T47D (cell line): ENCODE measurements around the gene TOPORS.
A peak's percentile ranks its signal among the peaks of the same experiment; 100 is the strongest.
"Not testable (repeated sequence)": the region's sequence is repeated elsewhere in the genome, so short reads cannot be mapped to it uniquely, and the experiment has no call there.

Source experiments
- DNase-seq, 2 experiments: peaks; one replicate each; pipeline versions ENCODE4 v3.0.0 to v3.0.0-alpha.2; 2011 to 2012; ENCODE audit warnings: low read depth in 1 of 2, low spot score in 1 of 2
- JUND ChIP-seq: IDR thresholded peaks from 2 replicates; pipeline ENCODE4 v1.6.1; 2012; ENCODE audit warnings: low read depth
- in situ Hi-C: cut with HindIII; loops from 2 replicates; pipeline ENCODE4 v1.10.0; 2016; ENCODE audit warnings: low sequenced_read_pairs, low pct_unique_long_range_greater_than_20kb

The TOPORS gene

GRCh38 chr9:32552172-32552872 is at the start of gene TOPORS, which contains the start of gene SMIM27:
TSS of gene TOPORS (minus strand) at chr9:32552586. CDS start at chr9:32552436, 150 bp downstream.
TSS of gene SMIM27 (plus strand) at chr9:32552327. CDS start at chr9:32552435, 108 bp downstream.
- in situ Hi-C loops, result no loop called here
- no peak for TF ChIP-seq JUND

DNA sequence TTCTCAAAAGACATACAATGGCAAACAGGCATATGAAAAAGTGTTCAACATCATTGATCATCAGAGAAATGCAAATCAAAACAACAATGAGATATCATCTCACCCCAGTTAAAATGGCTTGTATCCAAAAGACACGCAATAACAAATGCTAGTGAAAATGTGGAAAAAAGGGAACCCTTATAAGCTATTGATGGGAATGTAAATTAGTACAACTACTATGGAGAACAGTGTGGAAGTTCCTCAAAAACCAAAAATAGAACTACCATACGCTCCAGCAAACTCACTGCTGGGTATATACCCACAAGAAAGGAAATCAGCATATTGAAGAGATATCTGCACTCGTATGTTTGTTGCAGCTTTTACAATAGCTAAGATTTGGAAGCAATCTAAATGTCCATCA is 46.6 kb upstream of the TOPORS start:
- DNase-seq, in situ Hi-C loops: not testable (repeated sequence)

More at GRCh38 chr9:32552172-32552872, at the start of gene TOPORS, which contains the start of gene SMIM27:
- peak; percentile 72 to 86 for DNase-seq

GRCh38 chr9:32596936-32597335 is 44.5 kb upstream of the TOPORS start:
- in situ Hi-C loops, result no loop called here
- DNase-seq, result no peak
- TF ChIP-seq JUND, result no peak

GRCh38 chr9:32596096-32596865 is 43.9 kb upstream of the TOPORS start:
- DNase-seq, result no peak
- TF ChIP-seq JUND, result no peak
- in situ Hi-C loops, result no loop called here

- DNase-seq, result no peak
- no peak for TF ChIP-seq JUND
- in situ Hi-C loops, result no loop called here
These were observed 38.5 kb upstream of the TOPORS start for GRCh38 chr9:32590898-32591297.

- in situ Hi-C loops, result no loop called here
- no peak for DNase-seq
- no peak for TF ChIP-seq JUND
These were observed 38.1 kb upstream of the TOPORS start for GRCh38 chr9:32590476-32590875.

DNA sequence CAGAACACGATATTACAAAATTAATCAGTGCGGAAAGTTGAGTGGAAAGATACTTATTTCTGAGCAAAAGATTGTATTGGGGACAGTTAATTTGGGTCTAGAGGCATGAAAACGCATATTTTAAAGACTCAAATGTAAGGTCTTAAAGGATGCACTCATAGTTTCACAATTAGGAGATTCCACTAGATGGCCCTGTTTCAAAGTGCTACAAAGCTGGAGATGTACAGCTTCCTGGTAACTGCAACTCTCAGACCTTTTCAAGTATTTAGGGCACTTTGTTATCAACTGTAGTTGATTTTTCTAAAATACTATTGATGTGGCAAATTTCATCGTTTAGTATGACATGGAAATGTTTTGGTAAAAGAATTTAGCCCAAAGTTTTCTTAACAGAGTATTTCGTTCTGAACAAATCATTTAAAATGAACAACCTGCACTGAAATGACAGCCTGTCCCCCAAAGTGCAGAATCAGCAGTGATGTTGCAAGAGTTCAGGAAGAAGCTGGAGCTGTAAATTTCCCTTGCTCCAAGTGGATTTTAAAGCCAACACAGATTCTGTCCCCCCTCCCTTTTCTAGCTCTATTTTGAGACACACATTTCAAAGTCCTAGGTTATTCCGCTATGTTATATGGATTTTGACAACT is 36.8 kb upstream of the TOPORS start:
- DNase-seq, result peak; percentile 30 to 57
- in situ Hi-C loops, result no loop called here
- no peak for TF ChIP-seq JUND

DNA sequence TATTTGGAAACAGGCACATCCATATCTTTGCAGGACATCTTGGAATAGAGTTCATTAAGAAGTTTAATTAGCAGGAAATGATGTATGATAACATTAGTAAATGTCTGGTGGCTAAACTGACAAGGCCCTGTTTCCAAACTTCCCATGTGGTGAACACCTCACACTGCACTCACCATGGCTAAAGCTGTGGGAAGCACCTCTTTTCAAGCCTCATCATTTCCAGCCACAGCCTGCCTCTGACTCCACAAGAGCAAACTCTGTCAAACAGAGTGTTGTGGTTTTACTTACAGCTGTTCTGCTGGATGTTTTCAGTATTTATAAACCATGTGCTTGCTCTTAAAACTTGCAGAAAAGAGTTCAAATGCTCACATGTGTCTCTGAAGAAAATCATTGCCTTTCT is 35.5 kb upstream of the TOPORS start:
- DNase-seq, result no peak
- TF ChIP-seq JUND, result no peak
- in situ Hi-C loops, result no loop called here

GRCh38 chr9:32584784-32585183 is 32.4 kb upstream of the TOPORS start:
- in situ Hi-C loops, result no loop called here
- DNase-seq, result no peak
- no peak for TF ChIP-seq JUND

- no peak for TF ChIP-seq JUND
- DNase-seq, result peak in 1 of 2 experiments; percentile 69
- in situ Hi-C loops, result no loop called here
These were observed 29.2 kb upstream of the TOPORS start for GRCh38 chr9:32581512-32582143.

DNA sequence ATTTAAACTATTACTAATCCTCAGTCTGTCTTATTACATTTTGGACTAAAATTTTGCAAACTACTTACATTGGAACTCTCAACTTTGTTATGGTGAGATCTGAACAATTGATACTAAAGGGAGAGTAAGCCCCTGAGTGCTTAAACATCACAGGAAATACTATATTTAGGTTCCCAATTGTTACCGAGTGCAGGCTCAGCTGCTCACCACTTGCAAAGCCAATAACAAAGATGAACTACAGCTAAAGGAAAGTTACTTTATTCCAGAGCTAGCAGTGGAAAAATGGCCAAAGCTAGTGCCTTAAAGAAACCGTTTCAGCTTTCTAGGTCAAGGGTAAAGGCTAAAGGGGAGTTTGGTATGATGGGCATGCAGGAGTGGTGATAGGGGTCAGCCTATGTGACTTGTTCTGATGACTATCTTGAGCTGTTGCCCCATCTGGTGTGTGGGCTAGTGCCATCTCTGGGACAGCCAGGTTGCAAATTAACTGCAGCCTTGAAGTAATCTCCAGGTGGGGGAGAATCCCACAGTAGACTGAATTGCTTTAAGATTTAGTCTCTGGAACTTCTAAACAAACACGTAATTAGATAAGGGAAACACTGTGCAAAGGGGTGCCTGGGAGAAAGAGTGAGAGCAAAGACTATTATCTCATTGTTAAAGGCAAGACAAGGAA is 28.4 kb upstream of the TOPORS start:
- TF ChIP-seq JUND, result no peak
- no peak for DNase-seq
- in situ Hi-C loops, result no loop called here
